ENCODE data around the gene GOT1.

GOT1 gene

DNA sequence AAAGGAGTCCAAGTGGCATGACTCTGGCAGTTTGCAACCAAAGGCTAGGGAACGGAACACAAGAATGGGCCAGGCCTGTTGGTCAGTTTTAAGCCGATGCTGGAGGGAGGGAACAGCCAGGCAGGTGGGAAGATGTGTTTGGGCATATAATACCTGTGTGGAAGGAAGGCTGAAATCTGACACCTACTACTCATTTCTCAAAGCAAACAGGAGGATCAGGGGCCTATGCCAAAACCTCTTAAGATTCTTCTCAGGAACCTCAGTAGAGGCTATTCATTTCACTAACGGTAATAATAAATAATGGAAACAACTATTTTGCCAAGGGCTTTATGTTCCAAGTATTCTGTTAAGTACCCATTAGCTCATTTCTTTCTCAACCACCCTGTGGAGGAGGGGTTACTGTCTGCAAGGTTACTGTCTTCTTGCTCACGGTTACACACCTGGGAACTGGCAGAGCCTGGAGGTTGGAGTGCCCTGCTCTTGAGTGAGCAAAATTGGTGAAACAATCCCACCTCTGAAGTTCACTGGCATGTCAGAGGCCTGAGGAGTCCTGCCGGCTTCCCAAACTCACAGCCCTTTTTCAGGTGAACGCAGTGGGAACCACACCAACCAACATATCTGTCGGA lies 35.5 kb downstream of the GOT1 start:
- no peak for DNase-seq

DNA sequence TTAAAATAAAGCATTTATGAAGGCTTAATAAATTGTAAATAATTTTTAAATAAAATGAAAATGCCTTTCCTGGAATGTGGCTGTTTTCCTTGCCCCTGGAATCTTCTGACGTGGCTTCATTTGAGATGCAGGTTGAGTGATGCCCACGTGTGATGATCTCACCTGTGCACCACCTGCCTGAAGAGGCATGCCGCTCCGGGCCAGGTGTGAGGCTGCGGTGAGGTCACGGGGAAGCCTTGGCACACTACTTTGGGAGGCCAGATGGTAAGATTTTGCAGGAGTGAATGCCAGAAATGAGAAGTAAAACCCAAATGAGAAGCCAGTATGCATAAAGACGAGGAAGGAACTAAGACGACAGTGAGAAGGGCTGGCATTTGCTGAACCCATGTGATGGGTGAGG lies 36.2 kb downstream of the GOT1 start:
- no peak for DNase-seq

DNA sequence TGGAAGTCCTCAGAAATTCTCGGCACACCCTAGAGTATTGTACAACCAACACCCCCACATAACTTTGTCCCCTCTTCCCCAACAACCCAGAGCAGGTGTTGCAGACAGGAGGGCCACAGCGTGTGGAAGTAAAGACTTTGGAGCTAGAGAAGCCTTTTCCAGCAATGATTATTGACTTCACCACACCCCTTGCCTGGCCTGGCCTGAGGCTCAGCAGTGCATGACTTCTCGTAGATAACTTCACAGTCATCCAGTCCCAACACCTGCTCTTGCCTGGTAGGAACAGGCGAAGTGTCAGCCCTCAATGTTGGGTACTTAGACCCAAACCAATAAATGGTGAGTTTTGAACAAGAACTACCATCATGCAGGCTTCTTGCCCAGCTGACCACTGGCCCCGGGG lies 36.7 kb downstream of the GOT1 start:
- DNase-seq = no peak

DNA sequence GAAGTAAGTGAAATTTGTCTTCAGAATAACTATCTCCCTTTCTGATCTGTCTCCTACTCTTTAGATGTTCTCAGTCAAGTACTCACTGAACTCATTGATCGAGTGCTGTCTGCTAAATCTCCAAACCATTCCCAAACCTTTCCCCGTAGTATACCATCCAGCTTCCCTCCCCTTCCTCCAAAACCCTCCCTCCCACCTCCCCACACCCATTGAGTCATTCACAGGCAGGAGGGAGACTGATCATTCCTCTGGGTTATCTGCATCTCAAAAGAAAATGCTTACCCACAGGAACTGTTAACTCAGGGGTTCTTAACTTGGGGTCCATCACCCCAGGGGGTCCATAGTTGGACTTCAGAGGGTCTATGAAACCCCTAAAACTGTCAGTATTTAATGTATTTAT lies 37.4 kb downstream of the GOT1 start:
- no peak for DNase-seq

DNA sequence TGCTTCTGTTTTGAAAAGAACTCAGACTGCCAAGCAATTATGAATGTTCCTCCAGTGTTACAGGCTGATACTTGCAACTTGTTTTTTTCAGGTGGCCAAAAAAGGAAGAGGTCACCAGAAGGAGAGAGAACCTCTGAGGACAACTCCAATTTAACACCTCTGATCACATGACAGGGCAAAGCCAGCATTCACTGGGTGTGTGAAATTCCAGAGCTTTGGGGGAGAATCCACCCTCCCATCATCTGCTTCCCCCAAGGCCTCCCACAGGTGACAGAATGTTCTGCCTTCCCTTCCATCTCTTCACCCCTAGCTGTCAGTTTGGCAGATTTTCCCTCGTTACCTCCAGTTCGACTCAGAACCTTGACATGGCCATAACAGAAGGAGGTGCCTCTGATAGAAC lies 39.1 kb downstream of the GOT1 start:
- DNase-seq = no peak

DNA sequence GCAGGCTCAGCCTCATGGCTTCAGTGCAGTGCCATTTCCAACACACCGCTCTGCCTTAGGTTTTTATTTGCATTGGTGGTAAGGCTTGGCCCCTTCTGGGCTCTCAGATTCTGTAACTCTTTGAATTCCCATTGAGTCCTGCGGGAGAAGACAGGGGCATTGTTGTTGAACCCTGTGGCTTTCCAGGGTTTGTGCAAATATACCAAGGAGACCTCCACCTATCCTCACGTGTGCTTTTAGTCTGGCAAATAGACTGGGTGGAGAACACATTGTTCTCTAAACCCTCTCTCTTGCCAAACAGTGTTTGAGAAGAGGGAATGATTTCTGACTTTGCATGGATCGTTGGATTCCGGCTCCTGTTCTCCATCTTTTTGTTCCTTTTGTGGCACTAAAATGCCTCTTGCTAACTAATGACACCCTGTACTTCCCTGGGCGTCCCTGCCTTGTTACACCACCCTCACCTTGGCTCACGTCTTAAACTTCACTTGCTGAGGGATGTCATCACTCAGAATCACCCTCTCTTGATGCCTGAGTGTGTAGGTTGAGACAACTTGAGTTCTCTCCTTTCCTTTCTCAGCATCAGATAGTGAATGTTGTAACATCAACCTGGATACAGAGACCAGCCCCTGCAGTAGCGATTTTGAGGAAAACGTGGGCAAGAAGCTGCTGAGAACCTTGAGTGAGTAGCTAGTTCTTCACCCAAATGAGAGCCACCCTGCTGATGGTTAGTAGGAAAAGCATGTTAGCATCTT lies 40.5 kb downstream of the GOT1 start:
- no peak for DNase-seq

DNA sequence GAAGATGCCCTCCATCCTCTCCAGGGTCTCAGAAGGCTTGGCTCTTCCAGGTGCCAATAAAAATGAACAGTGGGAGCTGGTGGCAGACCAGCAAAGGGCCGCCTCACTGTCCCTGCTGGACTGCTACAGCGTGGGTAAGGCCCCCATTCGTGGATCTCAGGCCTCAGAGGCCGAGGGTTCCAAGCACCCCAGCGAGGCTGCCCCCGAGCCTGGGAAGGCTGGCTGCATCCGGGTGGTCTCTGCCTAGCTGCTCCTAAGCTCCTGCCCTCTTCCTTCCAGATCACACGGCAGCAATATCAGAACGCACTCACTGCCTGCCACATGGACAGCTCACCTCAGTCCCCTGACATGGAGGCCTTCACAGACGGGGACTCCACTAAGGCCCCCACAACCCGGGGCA lies 42.9 kb downstream of the GOT1 start:
- no peak for DNase-seq

DNA sequence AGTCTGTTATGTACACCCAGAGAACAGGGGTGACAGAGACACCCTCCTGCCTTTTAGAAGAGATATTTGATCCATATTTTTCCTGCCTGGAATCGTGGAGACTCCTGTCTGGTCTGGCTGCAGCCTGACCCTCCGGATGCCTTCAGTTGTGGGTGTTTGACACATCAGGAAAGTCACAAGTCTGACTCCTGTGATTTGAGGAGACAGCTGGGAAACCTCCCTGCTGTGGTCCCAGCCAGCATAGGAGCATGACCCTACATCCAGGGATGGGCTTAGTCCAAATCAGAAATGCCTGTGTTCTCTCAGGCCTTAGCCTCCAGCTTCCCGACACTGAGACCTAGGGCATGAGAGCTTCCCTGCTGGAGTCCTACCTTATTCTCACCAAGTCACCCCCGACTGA lies 43.4 kb downstream of the GOT1 start:
- no peak for DNase-seq

DNA sequence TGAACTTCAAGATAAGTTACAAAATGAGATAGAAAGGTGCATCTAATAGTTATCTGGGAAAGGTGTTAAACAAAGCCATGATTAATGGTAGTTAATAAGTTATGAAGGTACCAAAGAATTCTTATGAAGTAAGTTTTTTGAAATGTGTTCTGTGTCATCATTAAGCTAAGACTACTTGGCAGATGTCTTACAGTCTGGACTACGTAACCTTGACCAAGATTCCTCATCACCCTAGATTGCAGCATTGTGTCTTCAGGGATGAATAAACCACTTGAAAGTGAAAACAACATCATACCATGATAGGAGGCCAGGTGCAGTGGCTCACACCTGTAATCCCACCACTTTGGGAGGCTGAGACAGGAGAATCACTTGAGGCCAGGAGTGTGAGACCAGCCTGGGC lies 48.2 kb downstream of the GOT1 start:
- no peak for DNase-seq

DNA sequence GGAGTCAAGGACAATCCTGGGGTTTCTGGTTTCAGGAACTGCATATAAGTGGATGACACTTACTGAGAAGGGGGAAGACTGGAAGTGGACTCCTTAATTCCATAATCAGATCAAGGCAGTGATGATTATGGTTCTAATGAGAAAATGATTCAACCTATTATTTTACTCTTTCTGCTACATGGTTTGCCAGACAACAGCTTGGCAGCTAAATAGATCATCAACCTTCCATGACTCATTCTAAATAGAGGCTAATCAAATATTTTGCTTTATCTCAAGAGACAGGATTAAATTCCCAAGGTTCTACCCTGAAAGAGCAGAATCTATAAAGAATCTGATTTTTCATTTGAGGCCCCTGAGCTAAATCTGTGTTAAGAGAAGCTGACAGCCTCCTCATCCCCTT lies 55.0 kb downstream of the GOT1 start:
- no peak for DNase-seq

DNA sequence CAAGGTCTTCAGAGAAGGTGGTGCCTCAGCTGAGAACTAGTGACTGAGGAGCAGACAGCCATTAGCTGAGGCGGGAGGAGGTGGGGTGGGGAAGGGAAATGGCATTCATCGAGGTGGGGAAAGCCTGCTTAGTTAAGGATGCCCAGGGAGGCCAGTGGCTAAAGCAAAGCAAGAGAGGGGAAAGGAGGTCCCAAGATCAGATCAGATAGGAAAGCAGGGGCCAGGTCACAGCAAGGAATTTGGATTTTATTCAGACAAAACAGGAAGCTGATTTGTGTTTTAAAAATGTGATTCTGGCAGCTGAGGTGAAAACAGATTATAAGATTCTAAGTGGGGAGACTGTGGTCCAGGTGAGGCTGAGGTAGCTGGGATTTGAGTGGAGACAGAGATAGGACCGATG lies 55.5 kb downstream of the GOT1 start:
- DNase-seq = no peak

DNA sequence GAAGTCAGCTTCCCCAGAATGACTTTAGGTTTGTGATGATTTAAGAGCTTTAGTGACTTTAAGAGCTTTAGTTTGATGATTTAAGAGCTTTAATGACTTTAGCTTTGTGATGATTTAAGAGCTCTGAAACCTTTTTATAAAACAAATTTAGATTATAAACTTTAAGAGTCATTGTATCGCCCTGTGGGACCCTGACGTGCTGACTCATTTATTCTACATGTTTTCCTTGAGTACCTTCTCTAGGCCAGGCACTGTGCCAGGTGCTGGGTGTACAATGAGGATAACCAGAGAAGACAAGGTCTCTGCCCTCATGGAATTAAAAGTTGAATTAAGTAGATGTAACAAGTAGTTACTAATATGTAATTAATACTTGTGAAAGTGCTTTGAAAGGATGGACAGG lies 55.9 kb downstream of the GOT1 start:
- no peak for DNase-seq

DNA sequence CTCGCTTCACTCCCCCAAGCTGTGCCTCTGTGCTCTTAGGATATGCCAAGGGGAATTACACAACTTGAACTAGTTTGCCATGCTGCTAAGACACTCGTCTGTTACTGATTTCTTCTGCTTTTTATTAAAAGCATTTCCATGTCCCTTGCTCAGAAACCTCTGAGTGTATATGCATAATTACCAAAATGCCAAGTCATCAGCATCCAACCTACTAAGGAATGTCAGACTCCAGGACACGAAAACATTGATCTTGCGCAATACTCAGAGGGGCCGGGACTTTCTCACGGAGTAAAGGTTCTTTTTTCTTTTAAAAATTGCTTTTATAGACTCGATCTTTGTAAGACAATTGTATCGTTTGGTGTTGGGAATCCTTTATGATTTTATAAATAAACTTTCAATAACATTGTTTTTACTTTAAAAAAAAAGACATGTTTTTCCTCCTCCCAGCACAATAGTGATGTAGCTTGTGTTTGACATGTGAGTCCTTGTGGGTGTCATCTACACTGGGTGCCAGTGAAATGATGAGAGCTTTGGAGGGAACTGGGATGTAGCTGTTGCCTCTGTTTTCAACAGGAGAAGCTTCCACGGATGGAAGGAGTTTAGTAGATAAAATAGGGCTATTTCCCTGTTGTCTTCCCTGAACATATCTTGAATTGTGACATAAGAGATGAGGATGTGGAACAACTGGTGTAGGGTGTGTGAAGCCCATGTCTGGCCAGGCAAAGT lies 57.7 kb downstream of the GOT1 start:
- DNase-seq = no peak

DNA sequence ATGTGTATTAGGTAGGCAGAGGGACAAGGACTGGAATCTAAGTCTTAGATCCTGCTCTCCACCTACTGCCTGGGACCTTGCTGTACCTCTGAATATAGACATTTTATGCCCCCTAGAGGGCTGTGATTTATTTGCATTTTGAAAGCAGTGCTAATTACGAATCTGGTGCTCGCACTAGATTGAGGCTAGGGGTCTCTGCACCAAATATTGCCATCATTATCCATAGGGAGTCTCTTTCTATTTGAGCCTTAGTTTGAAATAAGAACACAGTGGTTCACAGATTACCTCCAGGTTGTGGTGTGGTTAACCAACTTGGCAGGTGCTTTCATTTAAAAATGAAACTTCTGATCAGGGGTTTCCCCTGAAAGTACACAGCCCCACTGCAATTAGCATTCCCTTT lies 59.4 kb downstream of the GOT1 start:
- no peak for DNase-seq

DNA sequence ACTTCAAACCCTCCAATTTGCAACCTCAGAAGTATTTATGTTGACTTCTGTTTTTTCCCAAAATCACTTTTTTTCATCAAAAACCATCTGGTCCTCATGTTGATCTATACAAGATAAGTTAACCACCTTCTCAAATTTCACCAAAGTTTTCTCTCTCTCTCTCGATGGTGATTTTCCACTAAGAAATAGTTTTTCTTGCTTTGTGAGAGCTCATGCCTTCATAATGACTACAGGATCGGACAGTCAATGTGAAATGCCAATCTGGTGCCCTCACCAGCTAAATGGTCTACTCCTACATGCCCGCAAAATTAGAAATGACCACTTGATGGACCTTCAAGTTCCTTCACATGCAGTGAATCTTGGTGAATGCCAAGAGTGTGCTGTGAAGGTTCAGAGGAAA lies 60.9 kb downstream of the GOT1 start:
- no peak for DNase-seq

DNA sequence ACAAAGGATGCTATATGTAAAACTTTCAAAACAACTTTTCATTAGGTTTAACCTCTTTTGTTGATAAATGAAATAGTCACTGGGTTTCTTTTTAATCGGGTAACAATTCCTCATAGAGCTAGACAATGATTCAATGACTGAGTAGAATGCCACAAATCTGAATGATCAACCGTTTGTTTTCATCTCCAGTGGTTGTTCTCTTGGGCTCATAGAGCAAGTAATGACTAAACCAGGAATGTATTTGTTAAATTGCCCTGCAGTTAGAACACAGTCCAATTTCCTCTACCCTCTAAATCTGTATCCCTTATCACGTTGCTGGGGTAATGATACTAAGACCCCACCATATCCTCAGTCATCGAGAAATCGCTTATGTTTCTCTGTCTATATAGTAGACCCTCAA lies 61.3 kb downstream of the GOT1 start:
- DNase-seq = no peak

DNA sequence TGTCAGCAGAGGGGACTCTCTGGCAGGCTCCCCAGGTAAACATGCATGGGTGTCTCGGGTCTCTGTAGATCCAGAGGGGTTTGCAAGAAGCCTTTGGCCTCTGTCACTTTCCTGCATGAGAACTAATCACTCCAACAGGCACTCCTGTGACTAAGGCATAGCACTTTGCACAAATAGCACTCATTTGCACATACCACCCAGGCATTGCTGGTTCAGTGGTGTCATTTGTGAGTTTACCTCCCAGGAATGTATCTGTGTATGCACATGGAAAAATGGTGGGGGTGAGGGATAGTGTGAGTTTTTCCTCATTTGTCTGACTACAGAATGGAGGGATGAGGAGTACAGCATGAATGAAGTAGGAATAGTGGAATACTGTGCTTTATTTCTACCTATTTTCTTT lies 61.8 kb downstream of the GOT1 start:
- no peak for DNase-seq

DNA sequence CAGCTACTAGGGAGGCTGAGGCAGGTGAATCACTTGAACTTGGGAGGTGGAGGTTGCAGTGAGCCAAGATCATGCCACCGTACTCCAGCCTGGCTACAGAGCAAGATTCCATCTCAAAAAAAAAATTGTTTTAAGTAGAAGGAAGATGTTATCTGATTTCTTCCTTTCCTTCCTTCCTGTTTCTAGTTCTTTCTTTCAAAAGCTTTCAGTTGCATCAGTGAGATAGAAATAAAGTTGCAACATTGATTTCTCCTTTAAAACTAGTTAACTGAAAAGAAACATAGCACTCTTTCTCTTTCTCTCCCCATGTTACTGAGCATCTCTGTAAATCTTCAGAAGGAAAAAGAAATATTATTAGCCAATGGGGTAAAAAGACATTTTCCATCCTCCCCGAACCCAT lies 63.8 kb downstream of the GOT1 start:
- DNase-seq = no peak

DNA sequence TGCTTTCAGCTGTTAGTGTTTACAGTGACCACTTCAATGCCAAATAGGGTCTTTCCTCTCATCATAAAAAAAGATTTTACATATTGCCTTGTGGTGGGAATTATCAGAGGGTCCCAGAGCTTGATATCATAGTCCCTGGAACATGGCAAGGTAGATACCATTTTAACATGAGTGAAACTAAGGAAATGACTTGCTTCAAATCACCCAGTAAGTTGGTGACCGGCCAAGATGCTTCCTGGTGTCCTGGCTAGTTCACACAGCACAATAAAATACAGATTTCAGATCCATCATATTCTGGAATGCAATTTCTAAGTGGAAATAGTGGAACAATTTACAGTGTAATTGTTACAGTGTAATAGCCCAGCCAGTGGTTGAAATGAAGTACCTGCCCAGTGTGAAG lies 64.7 kb downstream of the GOT1 start:
- no peak for DNase-seq

DNA sequence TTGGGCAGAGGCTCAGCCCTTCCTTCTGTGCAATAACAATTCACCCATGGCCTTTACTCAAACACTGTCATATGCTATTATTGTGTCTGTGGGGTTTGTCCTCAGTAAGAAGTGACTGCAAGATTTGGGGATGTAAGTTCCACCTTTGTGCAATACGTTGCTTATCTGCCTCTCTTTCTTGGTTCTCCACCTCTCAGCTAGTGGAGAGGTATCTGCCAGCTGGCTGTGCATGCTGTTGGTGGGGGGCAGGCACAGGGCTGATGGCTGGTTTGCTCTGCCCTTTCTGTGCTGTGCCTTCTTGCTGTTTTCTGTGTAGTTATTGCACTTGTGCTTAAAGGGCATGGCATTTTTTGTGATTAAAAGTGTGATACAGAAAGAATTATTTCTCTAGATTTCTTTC lies 65.1 kb downstream of the GOT1 start:
- no peak for DNase-seq

DNA sequence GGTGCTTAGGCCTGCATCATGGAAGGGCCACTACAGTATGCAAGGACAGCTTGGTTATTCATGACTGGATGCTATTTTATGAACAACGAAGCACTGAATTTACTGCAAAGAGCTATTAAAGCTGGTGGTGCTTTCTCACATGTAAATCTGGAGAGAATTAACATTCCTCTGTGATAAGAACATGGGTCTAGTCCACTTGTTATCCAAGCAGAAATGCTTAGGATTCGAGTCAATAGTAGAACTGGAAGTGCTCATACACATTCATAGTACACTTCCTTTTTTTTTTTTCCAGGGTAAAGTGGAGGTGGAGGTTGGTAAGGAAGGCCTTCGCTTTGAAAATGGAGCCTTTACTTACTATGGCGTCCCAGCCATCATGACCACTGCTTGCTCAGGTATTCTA lies 66.3 kb downstream of the GOT1 start:
- DNase-seq = no peak

DNA sequence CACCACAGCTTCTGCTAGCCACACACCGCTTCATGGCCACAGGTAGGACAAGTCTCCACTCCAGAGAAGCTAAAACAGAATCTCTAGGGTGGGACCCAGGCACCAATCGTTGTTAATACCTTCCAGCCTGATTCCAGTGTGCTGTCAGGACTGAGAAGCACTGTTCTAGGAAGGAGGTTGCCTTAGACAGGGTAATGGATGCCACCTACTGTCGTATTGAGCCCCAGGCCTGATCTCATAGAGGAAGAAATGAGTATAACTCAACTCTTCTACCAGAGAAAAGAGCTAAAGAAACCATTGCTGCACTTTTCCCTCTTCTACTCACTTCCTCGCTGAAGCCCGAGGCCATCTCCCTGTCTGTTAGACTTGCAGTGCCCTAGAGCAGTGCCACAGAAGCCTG lies 69.5 kb downstream of the GOT1 start:
- DNase-seq = no peak

DNA sequence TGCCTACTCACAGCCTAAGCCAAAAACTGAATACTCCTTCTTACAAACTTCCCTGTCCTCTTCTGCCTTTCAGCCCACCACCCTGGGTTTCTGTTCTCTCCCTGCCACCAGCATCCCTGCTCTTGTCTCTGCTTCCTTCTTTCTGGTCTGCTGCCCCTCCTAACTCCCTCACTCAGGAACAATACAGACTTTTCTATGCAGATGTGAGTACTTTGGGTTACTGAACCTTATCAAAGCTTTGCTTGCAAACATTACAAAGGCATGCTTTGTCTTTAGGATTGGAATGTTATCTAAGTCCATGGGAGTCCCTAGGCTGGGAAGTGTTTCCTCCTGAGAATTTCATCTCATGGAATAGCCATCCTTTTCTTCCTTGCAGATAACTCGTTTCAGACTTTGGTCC lies 72.3 kb downstream of the GOT1 start:
- DNase-seq = no peak

DNA sequence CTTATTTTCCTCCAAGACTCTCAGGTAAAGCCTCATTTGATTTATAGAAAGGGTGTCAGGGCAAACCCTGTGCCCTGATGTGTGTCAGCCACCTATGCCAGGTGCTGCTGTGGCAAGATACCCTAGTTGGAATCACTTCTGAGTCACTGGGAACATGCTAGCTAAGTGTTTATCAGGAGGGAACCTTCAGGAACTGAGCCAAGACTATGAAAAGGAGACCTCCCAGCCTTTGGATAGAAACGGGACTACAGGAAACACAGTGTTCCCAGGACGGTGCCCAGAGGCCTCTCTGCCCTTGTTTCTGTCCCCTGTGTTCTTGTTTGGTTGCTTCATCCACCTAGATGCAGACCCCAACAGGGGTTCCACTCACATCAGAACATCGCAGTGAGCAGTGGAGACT lies 72.7 kb downstream of the GOT1 start:
- no peak for DNase-seq
